Measurements from ENCODE around the gene NTRK2. TPM values are rescaled to one million over a fixed set of nuclear protein-coding genes. Genes with fewer than 3 reads are reported as not detected.

The NTRK2 gene
- total RNA-seq, 1 experiment from 2014 or later = not detected

DNA sequence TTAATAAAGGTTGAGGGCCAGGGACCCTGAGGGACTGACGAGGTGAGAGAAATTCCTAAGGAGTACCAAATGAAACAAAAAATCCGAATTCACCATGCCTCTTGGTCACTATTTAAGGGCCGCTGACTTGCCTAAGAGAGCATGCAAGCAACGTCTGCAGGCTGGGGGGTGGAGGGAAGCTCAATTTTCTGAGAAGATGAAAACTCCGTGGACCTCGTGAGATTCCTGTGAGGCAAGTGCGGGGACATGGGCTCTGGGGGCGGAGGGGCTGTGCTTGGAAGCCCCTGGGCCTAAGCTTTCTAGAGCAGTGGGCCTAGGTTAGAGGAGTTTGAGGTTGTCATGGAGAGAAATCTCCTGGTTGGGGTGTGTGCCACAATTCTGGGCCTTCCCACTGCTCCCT, 27.5 kb downstream of the NTRK2 start:
- no peaks in the 10 kb centered on the region for H3K79me2 ChIP-seq (ENCODE audit: low read depth)
- H3K36me3 ChIP-seq (ENCODE audit: low read depth) = no peaks in the 10 kb centered on the region
- CTCF ChIA-PET = interaction anchor here (0.6 kb wide), 1 partner anchor 269 kb away, joined by 5 read pairs; no protein-coding TSS in a partner anchor
- no peaks in the 10 kb centered on the region for H3K9me2 ChIP-seq (ENCODE audit: insufficient read depth)
- H2AFZ ChIP-seq = no peak overlapping the region
- POLR2A ChIA-PET (ENCODE audit: unreplicated experiment) = no interaction called here
- no peaks in the 10 kb centered on the region for H3F3A ChIP-seq (ENCODE audit: insufficient read depth, low read depth)
- H3K9me3 ChIP-seq (ENCODE audit: insufficient read depth, low read depth) = no peaks in the 10 kb centered on the region
- no peak overlapping the region for H3K4me2 ChIP-seq
- BruUV-seq (replicated peaks) = no TSS peak
- H4K20me1 ChIP-seq (ENCODE audit: insufficient read depth) = no peaks in the 10 kb centered on the region
- H3K4me1 ChIP-seq (replicated peaks; ENCODE audit: insufficient read depth) = no peaks in the 10 kb centered on the region
- TF ChIP-seq EZH2 (IDR thresholded peaks at IDR 0.05; ENCODE audit: low read depth) = no peak
- TF ChIP-seq CTCF (conservative IDR thresholded peaks at IDR 0.05) = no peak
- H3K27me3 ChIP-seq (ENCODE audit: insufficient read depth, low read depth) = peaks cover 4% of the 10 kb centered on the region; the same call in 1 of the 2 replicates
- H3K4me3 ChIP-seq = no peak overlapping the region
- DNase-seq = no peak
- intact Hi-C loops (cut with micrococcal nuclease; ENCODE audit: unreplicated experiment) = loop anchor here (1.0 to 5.0 kb wide), 2 partner anchors 257 to 915 kb away; no protein-coding TSS in a partner anchor
- no peak overlapping the region for H3K27ac ChIP-seq

GRCh38 chr9:84697509-84698114, 28.1 kb downstream of the NTRK2 start:
- H3K36me3 ChIP-seq (ENCODE audit: low read depth) = no peaks in the 10 kb centered on the region
- no peaks in the 10 kb centered on the region for H3K9me2 ChIP-seq (ENCODE audit: insufficient read depth)
- H3K9me3 ChIP-seq (ENCODE audit: insufficient read depth, low read depth) = no peaks in the 10 kb centered on the region
- H3K27ac ChIP-seq = no peak overlapping the region
- CTCF ChIA-PET = interaction anchor here (0.6 to 0.7 kb wide), 3 partner anchors 39 to 270 kb away, joined by 3 to 13 read pairs (median 5); no protein-coding TSS in a partner anchor
- H3F3A ChIP-seq (ENCODE audit: insufficient read depth, low read depth) = no peaks in the 10 kb centered on the region
- POLR2A ChIA-PET (ENCODE audit: unreplicated experiment) = no interaction called here
- no peak overlapping the region for H3K4me3 ChIP-seq
- H4K20me1 ChIP-seq (ENCODE audit: insufficient read depth) = no peaks in the 10 kb centered on the region
- no peaks in the 10 kb centered on the region for H3K4me1 ChIP-seq (replicated peaks; ENCODE audit: insufficient read depth)
- TF ChIP-seq EZH2 (IDR thresholded peaks at IDR 0.05; ENCODE audit: low read depth) (no peak), CTCF (conservative IDR thresholded peaks at IDR 0.05) (peak; percentile 65)
- no peak overlapping the region for H2AFZ ChIP-seq
- DNase-seq = peak in 1 of 2 experiments; percentile 27
- no TSS peak for BruUV-seq (replicated peaks)
- H3K79me2 ChIP-seq (ENCODE audit: low read depth) = no peaks in the 10 kb centered on the region
- H3K4me2 ChIP-seq = no peak overlapping the region
- intact Hi-C loops (cut with micrococcal nuclease; ENCODE audit: unreplicated experiment) = loop anchor here (1.0 to 5.0 kb wide), 2 partner anchors 257 to 915 kb away; no protein-coding TSS in a partner anchor
- H3K27me3 ChIP-seq (ENCODE audit: insufficient read depth, low read depth) = peaks cover 4% of the 10 kb centered on the region; the same call in 1 of the 2 replicates

GRCh38 chr9:84698323-84698722, 28.8 kb downstream of the NTRK2 start:
- ChIA-PET CTCF (interaction anchor here (0.6 to 0.7 kb wide), 3 partner anchors 39 to 1000 kb away, joined by 3 to 13 read pairs (median 4); no protein-coding TSS in a partner anchor), POLR2A (ENCODE audit: unreplicated experiment) (no interaction called here)
- TF ChIP-seq CTCF (conservative IDR thresholded peaks at IDR 0.05) (no peak), EZH2 (IDR thresholded peaks at IDR 0.05; ENCODE audit: low read depth) (no peak)
- H4K20me1 ChIP-seq (ENCODE audit: insufficient read depth) = no peaks in the 10 kb centered on the region
- H3K9me2 ChIP-seq (ENCODE audit: insufficient read depth) = no peaks in the 10 kb centered on the region
- H3K27ac ChIP-seq = no peak overlapping the region
- no peak overlapping the region for H2AFZ ChIP-seq
- no peaks in the 10 kb centered on the region for H3K79me2 ChIP-seq (ENCODE audit: low read depth)
- H3K36me3 ChIP-seq (ENCODE audit: low read depth) = no peaks in the 10 kb centered on the region
- intact Hi-C loops (cut with micrococcal nuclease; ENCODE audit: unreplicated experiment) = loop anchor here (5.0 kb wide), 1 partner anchor 914 kb away; no protein-coding TSS in a partner anchor
- H3K4me3 ChIP-seq = no peak overlapping the region
- no peak for DNase-seq
- H3K27me3 ChIP-seq (ENCODE audit: insufficient read depth, low read depth) = peaks cover 4% of the 10 kb centered on the region; the same call in 1 of the 2 replicates
- no peaks in the 10 kb centered on the region for H3F3A ChIP-seq (ENCODE audit: insufficient read depth, low read depth)
- BruUV-seq (replicated peaks) = no TSS peak
- no peaks in the 10 kb centered on the region for H3K4me1 ChIP-seq (replicated peaks; ENCODE audit: insufficient read depth)
- H3K4me2 ChIP-seq = no peak overlapping the region
- H3K9me3 ChIP-seq (ENCODE audit: insufficient read depth, low read depth) = no peaks in the 10 kb centered on the region
